Testis (tissue), 5 donors: ENCODE measurements around the gene TIMD4. TPM values are rescaled to one million over a fixed set of nuclear protein-coding genes. Genes with fewer than 3 reads are reported as not detected.

ENCODE experiments used
- DNase-seq: peaks from one replicate; pipeline ENCODE4 v3.0.0-alpha.2; 2019
- H3K27ac ChIP-seq, 2 donors: fragments of 200-600 bp; sonication (generic); one replicate each; pipeline ENCODE4 v1.5.1; 2019
- H3K27me3 ChIP-seq: fragments of 200-600 bp; sonication (generic); one replicate; pipeline ENCODE4 v1.5.1; 2019
- H3K36me3 ChIP-seq: fragments of 200-600 bp; sonication (generic); one replicate; pipeline ENCODE4 v1.5.1; 2017; ENCODE audit warnings: low read depth; ENCODE audit errors: missing control alignments
- H3K4me1 ChIP-seq: fragments of 200-600 bp; sonication (generic); one replicate; pipeline ENCODE4 v1.5.1; 2019
- H3K4me3 ChIP-seq, 2 donors: fragments of 200-600 bp; sonication (generic); one replicate each; pipeline ENCODE4 v1.5.1; 2017 to 2019
- H3K9me3 ChIP-seq: fragments of 200-600 bp; sonication (generic); one replicate; pipeline ENCODE4 v1.5.1; 2017
- POLR2A ChIP-seq: fragments of 450-650 bp; IDR thresholded peaks from one replicate; pipeline ENCODE4 v1.6.1; 2017; ENCODE audit warnings: antibody characterized with exemption, mild to moderate bottlenecking, moderate library complexity
- WGBS, 2 donors: methylation state at CpG; one replicate each; pipeline ENCODE4 v1.1.5; 2018; 5-methylcytosine and 5-hydroxymethylcytosine counted together
- intact Hi-C: fragments of 100-400 bp; cut with DNase I; formaldehyde crosslinking; loops from one replicate; pipeline ENCODE4 v1.15.1; 2023; ENCODE audit warnings: low total_unique reads
- long read RNA-seq, 2 donors: transcript quantifications; one replicate each; lab custom pipeline, GENCODE V29; 2026
- polyA plus RNA-seq: library from polyadenylated mRNA; stranded (reverse); fragments of 350-450 nt; fragmentation: Illumina TruSeq; extraction: RNeasy Lipid Tissue Mini Kit (QIAGEN cat#74804); gene quantifications from one replicate; pipeline ENCODE4 v1.2.3, GENCODE V29; 2014; ENCODE audit warnings: low read depth, low replicate concordance; ENCODE audit not compliant: insufficient read depth
- total RNA-seq, 2 donors: library from RNA; depleted of rRNA; stranded (reverse); fragments of >200 nt; gene quantifications; one replicate each; pipeline ENCODE4 v1.2.3, GENCODE V29; 2016
- TF ChIP-seq, protein P1 (sequence below), 3 experiments: fragments of 450-650 bp in 2 of 3; fragments of 200-600 bp in 1 of 3; sonication (generic) in 1 of 3; IDR thresholded peaks; one replicate each; pipeline ENCODE4 v1.5.1; 2016 to 2019; ENCODE audit warnings: antibody characterized with exemption in 3 of 3, mild to moderate bottlenecking in 2 of 3, moderate library complexity in 1 of 3

The TIMD4 gene
- total RNA-seq, result 10 to 100 TPM; 34.4 to 78.0 TPM
- polyA plus RNA-seq, result 197 TPM
- long read RNA-seq, donor 1, partial matches to known transcripts, result 0 of 1 reads
- long read RNA-seq, donor 1, other reads (novel, unspliced or antisense), result 0 of 1 reads
- long read RNA-seq, donor 2, result 0 reads

DNA sequence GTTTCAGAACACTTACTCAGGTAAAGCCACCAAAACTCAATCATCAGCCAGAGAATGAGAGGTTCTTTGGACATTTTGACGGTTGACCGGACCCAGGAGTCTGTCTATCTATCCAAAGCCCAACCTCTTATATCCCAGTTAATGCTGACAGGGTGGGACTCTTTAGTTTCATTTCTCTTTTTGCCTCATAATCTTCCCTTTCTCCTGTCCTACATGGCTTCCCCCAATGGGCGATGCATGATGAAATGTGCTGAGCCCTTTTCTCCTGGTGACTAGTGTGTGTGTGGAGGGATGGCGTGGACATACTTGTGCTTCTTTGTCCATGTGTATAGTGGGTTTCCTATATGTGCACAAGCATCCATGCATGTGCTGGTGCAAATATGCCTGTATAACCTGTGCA is at the start of gene TIMD4:
Gene TIMD4, minus strand, starts transcription at position 102 of the 400 bp plus-strand sequence. Its CDS starts 28 bp downstream, at position 74.
- intact Hi-C loops, result no loop called here
- WGBS, 2 donors, result 89 to 90% methylated on average over 4 of the region's 4 CpGs
- no peaks in the 10 kb centered on the region for H3K27me3 ChIP-seq
- no peaks in the 10 kb centered on the region for H3K9me3 ChIP-seq
- no peak for DNase-seq
- no peaks in the 10 kb centered on the region for H3K4me1 ChIP-seq
- H3K36me3 ChIP-seq, result no peaks in the 10 kb centered on the region
- TF ChIP-seq POLR2A, result no peak
- H3K4me3 ChIP-seq, result no peak within 1 kb of the TSS
- no peak within 1 kb of the TSS for H3K27ac ChIP-seq

DNA sequence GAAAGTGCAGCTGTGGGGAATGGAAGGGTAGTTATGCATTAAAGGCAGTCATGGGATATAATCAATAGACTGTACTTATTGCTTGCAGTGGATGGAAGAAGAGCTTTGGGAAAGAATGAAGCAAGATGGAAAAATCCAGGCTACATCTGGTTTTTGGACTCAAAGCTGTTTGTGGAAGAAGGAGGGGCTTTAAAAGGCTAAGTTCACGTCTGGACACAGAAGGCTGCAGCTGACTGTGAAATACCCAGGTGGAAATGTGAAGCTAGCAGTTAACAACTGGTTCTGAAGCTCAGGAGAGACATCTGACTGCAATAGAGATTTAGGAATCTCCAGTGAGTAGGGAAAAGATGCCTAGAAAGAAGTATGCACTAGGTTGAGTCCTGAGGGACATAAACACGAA is 43.2 kb upstream of the TIMD4 start:
- no peak for TF ChIP-seq POLR2A
- TF ChIP-seq, protein P1, sequence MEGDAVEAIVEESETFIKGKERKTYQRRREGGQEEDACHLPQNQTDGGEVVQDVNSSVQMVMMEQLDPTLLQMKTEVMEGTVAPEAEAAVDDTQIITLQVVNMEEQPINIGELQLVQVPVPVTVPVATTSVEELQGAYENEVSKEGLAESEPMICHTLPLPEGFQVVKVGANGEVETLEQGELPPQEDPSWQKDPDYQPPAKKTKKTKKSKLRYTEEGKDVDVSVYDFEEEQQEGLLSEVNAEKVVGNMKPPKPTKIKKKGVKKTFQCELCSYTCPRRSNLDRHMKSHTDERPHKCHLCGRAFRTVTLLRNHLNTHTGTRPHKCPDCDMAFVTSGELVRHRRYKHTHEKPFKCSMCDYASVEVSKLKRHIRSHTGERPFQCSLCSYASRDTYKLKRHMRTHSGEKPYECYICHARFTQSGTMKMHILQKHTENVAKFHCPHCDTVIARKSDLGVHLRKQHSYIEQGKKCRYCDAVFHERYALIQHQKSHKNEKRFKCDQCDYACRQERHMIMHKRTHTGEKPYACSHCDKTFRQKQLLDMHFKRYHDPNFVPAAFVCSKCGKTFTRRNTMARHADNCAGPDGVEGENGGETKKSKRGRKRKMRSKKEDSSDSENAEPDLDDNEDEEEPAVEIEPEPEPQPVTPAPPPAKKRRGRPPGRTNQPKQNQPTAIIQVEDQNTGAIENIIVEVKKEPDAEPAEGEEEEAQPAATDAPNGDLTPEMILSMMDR (IDR thresholded peaks at IDR 0.05), result no peak
- Histone ChIP-seq H3K4me3 (no peak overlapping the region), H3K9me3 (no peaks in the 10 kb centered on the region), H3K27ac (no peak overlapping the region), H3K27me3 (no peaks in the 10 kb centered on the region), H3K4me1 (no peaks in the 10 kb centered on the region), H3K36me3 (no peaks in the 10 kb centered on the region)
- 55 to 74% methylated on average over 2 of the region's 2 CpGs for WGBS, 2 donors
- DNase-seq, result no peak
- intact Hi-C loops, result no loop called here

DNA sequence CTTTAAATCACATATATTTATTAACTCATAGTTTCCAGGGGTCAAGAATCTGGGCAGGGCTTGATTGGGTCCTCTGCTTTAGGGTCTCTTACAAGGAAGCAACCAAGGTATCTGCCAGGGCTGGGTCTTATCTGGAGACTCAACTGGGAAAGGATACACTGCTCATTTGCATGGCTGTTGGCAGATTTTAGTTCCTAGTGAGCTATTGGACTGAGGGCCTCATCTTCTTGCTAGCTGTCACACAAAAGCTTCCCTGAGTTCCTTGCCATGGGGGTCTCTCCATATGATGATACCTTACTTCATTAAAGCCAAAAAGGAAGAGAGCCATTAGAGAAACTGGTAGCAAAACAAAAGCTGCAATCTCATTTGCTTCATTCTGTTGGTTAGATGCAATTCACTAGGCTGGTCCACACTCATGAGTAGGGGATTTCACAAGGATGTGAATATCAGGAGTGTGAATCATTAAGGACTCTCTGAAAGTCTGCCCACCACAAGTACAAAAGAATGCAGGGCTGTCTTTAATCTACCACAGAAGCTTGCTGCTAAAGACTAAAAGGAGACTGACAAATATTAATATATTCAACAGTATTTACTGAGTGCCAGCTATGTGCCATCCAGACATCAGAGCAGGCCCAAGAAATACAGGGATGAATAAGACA is 42.0 kb upstream of the TIMD4 start:
- TF ChIP-seq, protein P1 (IDR thresholded peaks at IDR 0.05), result no peak
- TF ChIP-seq POLR2A, result no peak
- no peak for DNase-seq
- no peak overlapping the region for H3K4me3 ChIP-seq
- no peak overlapping the region for H3K27ac ChIP-seq
- no peaks in the 10 kb centered on the region for H3K27me3 ChIP-seq
- H3K36me3 ChIP-seq, result no peaks in the 10 kb centered on the region
- intact Hi-C loops, result no loop called here
- no peaks in the 10 kb centered on the region for H3K4me1 ChIP-seq
- no peaks in the 10 kb centered on the region for H3K9me3 ChIP-seq

DNA sequence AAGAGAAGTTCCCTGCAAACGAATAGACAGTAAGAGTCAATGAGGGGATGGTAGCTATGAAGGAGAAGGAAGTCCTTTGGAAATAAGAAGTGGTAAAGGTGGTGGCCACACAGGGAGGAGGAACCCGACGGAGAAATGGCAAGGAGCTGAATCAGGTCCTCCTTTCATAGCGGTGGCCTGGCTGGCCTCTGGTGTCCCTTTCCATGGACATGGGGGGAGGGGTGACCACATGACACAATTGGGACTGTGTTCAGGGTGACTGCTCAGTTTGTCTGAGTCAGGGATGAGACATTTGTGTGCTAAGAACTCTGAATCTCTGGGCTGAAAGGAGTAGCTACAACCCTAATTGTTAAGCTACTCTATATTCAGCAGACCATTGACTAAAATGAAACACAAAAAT is 28.7 kb upstream of the TIMD4 start:
- 81 to 89% methylated on average over 4 of the region's 4 CpGs for WGBS, 2 donors

DNA sequence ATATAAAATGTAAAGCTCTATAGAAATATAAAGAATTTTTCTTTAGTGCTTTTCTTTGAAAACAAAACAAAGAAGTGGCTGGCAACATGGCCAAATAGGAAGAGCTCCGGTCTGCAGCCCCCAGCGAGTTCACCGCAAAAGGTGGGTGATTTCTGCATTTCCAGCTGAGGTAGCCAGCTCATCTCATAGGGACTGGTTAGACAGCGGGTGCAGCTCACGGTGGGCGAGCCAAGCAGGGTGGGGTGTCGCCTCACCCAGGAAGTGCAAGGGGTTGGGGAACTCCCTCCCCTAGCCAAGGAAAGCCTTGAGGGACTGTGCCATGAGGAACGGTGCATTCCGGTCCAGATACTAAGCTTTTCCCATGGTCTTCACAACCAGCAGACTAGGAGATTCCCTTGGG is 21.0 kb upstream of the TIMD4 start:
- no peaks in the 10 kb centered on the region for H3K4me1 ChIP-seq
- H3K36me3 ChIP-seq, result no peaks in the 10 kb centered on the region
- TF ChIP-seq, protein P1 (IDR thresholded peaks at IDR 0.05), result no peak
- no peak for TF ChIP-seq POLR2A
- no peaks in the 10 kb centered on the region for H3K9me3 ChIP-seq
- H3K27ac ChIP-seq, result no peak overlapping the region
- intact Hi-C loops, result no loop called here
- WGBS, 2 donors, result 85 to 92% methylated on average over 9 of the region's 9 CpGs
- H3K27me3 ChIP-seq, result no peaks in the 10 kb centered on the region
- no peak overlapping the region for H3K4me3 ChIP-seq
- DNase-seq, result no peak

More for the DNA sequence above, 28.7 kb upstream of the TIMD4 start:
- Histone ChIP-seq H3K9me3 (no peaks in the 10 kb centered on the region), H3K4me1 (no peaks in the 10 kb centered on the region), H3K27me3 (no peaks in the 10 kb centered on the region), H3K4me3 (no peak overlapping the region), H3K27ac (no peak overlapping the region), H3K36me3 (no peaks in the 10 kb centered on the region)
- TF ChIP-seq, protein P1 (IDR thresholded peaks at IDR 0.05), result no peak
- no peak for TF ChIP-seq POLR2A
- no peak for DNase-seq
- intact Hi-C loops, result no loop called here
